A549 (cell line): ENCODE measurements around the gene B3GLCT.

Experiments used
- CEBPB ChIP-seq, 2 experiments: fragments of >200 bp in 1 of 2; sonication (Bioruptor Twin) in 1 of 2; formaldehyde crosslinking in 1 of 2; IDR thresholded peaks; 2 replicates each; pipeline ENCODE4 v1.6.1; 2012 to 2016
- TF ChIP-seq, protein P1 (sequence below): fragments of >200 bp; sonication (Bioruptor Twin); formaldehyde crosslinking; IDR thresholded peaks from 3 replicates; pipeline ENCODE4 v1.5.1; 2016

- no peak for TF ChIP-seq CEBPB (IDR thresholded peaks at IDR 0.05)
- TF ChIP-seq, protein P1, sequence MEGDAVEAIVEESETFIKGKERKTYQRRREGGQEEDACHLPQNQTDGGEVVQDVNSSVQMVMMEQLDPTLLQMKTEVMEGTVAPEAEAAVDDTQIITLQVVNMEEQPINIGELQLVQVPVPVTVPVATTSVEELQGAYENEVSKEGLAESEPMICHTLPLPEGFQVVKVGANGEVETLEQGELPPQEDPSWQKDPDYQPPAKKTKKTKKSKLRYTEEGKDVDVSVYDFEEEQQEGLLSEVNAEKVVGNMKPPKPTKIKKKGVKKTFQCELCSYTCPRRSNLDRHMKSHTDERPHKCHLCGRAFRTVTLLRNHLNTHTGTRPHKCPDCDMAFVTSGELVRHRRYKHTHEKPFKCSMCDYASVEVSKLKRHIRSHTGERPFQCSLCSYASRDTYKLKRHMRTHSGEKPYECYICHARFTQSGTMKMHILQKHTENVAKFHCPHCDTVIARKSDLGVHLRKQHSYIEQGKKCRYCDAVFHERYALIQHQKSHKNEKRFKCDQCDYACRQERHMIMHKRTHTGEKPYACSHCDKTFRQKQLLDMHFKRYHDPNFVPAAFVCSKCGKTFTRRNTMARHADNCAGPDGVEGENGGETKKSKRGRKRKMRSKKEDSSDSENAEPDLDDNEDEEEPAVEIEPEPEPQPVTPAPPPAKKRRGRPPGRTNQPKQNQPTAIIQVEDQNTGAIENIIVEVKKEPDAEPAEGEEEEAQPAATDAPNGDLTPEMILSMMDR: no peak
These were observed 38.8 kb upstream of the B3GLCT start for GRCh38 chr13:31160857-31161556.
